ENCODE results near the gene SORCS3. TPM values are rescaled to one million over a fixed set of nuclear protein-coding genes. Genes with fewer than 3 reads are reported as not detected.
A peak's percentile ranks its signal among the peaks of the same experiment; 100 is the strongest.

SORCS3 gene
- polyA plus RNA-seq, 4 donors, result 4.2 to 21.8 (median 4.8) TPM

GRCh38 chr10:105207476-105207995 is 566.4 kb downstream of the SORCS3 start:
- peak in 3 of 4 donors; percentile 19 to 29 (median 27) for DNase-seq (ENCODE audit: low read depth in 4 of 4, low spot score in 3 of 4)

GRCh38 chr10:105210546-105210945 is 569.5 kb downstream of the SORCS3 start:
- no peak for DNase-seq (ENCODE audit: low read depth in 4 of 4, low spot score in 3 of 4)

- no peak for DNase-seq (ENCODE audit: low read depth in 4 of 4, low spot score in 3 of 4)
Measured at GRCh38 chr10:105237685-105238084, 596.6 kb downstream of the SORCS3 start.

GRCh38 chr10:105239311-105240219 is 598.5 kb downstream of the SORCS3 start:
- no peak for DNase-seq (ENCODE audit: low read depth in 4 of 4, low spot score in 3 of 4)

DNA sequence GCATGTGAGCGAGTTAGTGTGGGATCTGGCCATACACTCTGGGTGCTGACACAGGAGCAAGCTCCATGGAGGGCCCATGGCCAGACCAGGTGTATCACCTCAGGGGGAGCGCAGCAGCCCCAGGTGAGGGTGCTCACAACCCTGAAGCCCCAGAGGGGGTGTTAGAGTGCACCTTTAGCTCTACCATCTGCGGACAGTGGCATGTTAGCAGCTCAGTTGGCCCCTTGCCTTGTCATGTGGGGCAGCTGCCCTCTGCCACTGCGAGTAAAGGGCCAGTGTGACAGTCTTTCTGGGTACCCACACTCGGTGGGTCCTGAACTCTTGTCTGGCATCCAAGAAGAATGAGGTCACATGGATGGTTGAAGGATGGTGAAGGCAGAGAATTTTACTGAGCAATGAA is 600.2 kb downstream of the SORCS3 start:
- DNase-seq (ENCODE audit: low read depth in 4 of 4, low spot score in 3 of 4), result no peak

- DNase-seq (ENCODE audit: low read depth in 4 of 4, low spot score in 3 of 4), result no peak
Measured at GRCh38 chr10:105243381-105243780, 602.3 kb downstream of the SORCS3 start.

DNA sequence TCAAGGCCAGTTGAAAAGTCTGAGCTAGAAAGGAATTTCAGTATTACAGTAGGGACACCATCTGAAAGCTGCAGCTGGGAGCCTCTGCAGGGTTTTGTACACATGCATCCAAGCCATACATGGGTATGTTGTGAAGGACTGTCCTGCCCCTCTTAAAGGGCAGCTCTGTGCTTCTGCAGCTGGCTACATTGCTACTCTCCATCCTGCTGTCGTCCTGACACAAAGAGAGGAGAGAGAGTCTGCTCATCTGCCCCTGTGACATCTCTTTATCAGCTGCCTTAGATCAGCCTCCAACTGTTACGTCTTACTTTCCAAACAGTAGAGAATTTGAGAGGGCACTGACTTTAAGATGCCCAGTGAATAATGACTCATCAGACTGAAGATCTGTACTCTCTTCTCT is 602.7 kb downstream of the SORCS3 start:
- DNase-seq (ENCODE audit: low read depth in 4 of 4, low spot score in 3 of 4), result no peak

GRCh38 chr10:105247831-105248499 is 606.9 kb downstream of the SORCS3 start:
- DNase-seq (ENCODE audit: low read depth in 4 of 4, low spot score in 3 of 4), result no peak

- DNase-seq (ENCODE audit: low read depth in 4 of 4, low spot score in 3 of 4), result no peak
Measured at GRCh38 chr10:105252911-105253310, 611.8 kb downstream of the SORCS3 start.

GRCh38 chr10:105253515-105254212 is 612.6 kb downstream of the SORCS3 start:
- DNase-seq (ENCODE audit: low read depth in 4 of 4, low spot score in 3 of 4), result no peak

DNA sequence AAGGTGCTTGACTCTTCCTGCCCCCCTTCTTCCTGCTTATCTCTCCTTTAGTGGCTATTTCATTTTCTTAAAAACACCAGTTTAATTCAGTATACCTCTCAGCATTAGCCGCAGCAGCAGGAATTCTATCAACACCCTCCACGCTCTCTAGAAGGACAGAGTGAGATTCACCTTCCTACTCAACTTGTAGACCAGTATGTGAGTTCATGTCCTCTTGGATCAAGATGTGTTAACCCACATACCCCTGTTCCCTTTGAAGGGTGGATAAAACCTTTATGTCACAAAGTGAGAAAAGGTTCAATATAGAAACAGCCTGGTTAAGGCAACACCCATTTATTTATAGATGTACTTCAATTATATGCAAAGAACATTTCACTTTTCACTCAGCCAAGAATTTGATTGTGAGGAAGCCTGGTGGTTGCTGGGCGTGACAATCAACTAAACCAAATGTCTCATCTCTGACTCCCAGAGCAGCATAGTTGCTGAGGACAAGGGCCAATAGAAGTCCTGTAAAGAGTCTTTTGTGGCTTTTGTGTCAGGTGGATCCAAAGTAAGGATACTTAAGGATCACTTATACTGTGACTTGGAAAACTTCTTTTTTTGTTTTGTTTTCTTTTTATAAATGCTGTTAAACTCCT is 617.1 kb downstream of the SORCS3 start:
- DNase-seq (ENCODE audit: low read depth in 4 of 4, low spot score in 3 of 4), result no peak

DNA sequence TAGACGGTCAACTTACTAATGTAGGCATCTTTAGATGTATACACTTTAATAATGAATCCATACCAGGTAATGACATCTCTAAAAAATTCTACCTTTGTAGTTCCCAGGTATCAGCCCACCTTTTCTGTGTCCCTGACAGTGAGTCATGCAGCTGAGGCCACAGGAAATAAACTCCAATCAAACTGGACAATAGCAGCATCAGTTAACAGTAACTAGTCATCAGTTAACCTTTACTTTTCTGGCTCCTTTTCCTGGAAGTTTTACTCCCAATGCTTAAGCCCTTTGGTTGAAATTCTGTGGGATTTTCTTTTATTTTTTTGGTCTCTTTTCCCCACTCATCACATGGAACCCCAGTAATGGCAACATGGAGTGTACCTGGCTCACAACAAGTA is 617.6 kb downstream of the SORCS3 start:
- DNase-seq (ENCODE audit: low read depth in 4 of 4, low spot score in 3 of 4), result no peak

DNA sequence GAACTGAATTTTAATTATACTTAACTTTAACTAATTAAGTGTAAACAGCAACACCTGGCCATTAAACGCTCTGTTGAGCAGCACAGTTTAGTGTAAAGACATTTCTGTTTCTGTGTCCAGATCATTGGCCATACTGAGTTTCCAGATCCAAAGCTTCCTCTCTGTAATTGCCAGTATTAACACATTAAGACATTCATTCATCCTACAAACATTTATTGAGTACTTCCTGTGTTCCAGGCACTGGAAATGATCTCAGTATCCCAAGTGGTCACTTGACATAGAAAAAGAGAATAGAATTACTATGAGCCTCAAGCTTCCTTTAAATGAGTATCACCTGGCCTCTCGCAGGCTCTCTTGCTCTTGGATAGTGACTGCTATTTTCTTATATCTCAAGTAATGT is 618.1 kb downstream of the SORCS3 start:
- no peak for DNase-seq (ENCODE audit: low read depth in 4 of 4, low spot score in 3 of 4)

- DNase-seq (ENCODE audit: low read depth in 4 of 4, low spot score in 3 of 4), result no peak
Measured at GRCh38 chr10:105262666-105263065, 621.6 kb downstream of the SORCS3 start.

GRCh38 chr10:105266966-105267539 is 626.0 kb downstream of the SORCS3 start:
- DNase-seq (ENCODE audit: low read depth in 4 of 4, low spot score in 3 of 4), result no peak

DNA sequence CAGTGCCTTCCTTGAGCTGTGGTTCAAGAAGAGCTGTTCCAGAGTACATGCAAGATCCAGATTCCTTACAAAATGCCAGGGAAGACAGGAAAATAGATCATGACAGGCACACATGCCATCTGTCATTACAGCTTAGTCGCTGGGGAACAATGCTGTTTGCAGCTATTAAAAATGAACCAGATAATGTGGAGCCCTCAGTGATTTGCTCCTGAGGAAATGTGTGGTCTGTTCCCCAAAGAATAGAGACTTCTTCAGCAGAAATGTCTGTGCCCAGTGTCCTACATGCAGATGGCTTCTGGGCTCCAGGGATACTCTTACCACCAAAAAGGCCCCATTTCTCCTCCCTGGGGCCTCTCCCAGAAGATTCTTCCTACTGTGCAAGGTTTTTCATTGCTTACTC is 627.9 kb downstream of the SORCS3 start:
- DNase-seq (ENCODE audit: low read depth in 4 of 4, low spot score in 3 of 4), result no peak

DNA sequence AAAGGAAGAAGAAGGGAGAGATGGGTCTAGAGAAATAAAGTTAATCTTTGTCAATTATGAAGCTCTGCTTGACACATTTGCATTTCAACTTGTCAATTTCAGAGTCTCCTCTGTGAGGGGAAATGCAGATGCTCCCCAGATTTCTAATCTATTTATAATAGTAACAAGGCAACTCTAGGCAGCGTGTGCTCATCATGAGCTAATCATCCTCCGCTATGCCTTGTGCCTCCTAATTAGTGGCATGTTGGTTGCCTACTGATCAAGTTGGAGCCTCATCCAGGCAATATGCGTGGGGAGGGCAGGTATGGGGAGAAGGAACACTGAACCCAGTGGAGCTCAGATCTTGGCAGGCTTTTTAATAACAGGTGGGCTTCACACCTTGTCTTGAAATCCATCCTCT is 628.6 kb downstream of the SORCS3 start:
- DNase-seq (ENCODE audit: low read depth in 4 of 4, low spot score in 3 of 4), result no peak

- DNase-seq (ENCODE audit: low read depth in 4 of 4, low spot score in 3 of 4), result no peak
Measured at GRCh38 chr10:105274556-105275070, 633.5 kb downstream of the SORCS3 start.

- DNase-seq (ENCODE audit: low read depth in 4 of 4, low spot score in 3 of 4), result no peak
Measured at GRCh38 chr10:105278439-105278838, 637.3 kb downstream of the SORCS3 start.

- DNase-seq (ENCODE audit: low read depth in 4 of 4, low spot score in 3 of 4), result no peak
Measured at GRCh38 chr10:105279101-105279500, 638.0 kb downstream of the SORCS3 start.
